ENCODE measurements around the gene DCLK2. TPM values are rescaled to one million over a fixed set of nuclear protein-coding genes. Genes with fewer than 3 reads are reported as not detected.

DCLK2 gene
- total RNA-seq, 1 donor = 13.0 TPM

DNA sequence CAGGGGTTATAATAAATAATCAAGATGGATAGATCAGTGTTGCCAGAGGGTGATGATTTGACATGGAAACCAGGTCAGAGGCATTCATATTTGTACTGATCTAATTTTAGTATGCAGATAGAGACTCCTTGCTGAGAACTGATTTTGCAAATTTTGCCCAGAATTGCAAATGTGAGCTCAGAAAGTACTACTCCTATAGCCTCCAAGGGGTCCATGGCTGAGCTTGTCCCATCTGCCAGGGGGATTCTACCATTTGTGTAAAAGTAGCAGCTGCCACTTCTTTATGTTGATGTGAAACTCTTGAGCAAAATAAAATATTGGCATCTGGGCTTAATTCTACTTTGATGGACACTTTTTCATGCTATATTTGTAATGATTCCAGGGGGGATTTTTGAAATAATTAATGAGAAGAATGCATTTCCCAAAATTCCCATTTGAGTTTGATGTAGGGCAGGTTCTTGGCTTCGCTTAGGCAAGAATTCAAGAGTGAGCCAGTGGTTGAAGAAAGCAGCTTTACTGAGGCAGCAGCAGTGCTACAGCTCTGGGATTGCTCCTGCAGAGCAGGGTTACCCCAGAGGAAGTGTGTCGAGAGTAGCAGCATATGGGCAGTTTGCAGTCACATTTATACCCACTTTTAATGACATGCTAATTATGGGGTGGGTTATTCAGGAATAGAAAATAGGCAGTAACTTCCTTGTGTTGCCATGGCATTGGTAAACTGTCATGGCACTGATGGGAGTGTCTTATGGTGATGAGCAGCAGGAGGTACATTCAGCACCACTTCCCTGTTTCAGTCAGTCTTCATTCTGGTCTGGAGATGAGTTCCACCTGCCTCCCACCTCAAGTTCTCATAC lies 38.7 kb upstream of the DCLK2 start:
- TF ChIP-seq, protein P1, sequence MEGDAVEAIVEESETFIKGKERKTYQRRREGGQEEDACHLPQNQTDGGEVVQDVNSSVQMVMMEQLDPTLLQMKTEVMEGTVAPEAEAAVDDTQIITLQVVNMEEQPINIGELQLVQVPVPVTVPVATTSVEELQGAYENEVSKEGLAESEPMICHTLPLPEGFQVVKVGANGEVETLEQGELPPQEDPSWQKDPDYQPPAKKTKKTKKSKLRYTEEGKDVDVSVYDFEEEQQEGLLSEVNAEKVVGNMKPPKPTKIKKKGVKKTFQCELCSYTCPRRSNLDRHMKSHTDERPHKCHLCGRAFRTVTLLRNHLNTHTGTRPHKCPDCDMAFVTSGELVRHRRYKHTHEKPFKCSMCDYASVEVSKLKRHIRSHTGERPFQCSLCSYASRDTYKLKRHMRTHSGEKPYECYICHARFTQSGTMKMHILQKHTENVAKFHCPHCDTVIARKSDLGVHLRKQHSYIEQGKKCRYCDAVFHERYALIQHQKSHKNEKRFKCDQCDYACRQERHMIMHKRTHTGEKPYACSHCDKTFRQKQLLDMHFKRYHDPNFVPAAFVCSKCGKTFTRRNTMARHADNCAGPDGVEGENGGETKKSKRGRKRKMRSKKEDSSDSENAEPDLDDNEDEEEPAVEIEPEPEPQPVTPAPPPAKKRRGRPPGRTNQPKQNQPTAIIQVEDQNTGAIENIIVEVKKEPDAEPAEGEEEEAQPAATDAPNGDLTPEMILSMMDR (IDR thresholded peaks at IDR 0.05; ENCODE audit: insufficient read depth, low read depth, low read length) = no peak

DNA sequence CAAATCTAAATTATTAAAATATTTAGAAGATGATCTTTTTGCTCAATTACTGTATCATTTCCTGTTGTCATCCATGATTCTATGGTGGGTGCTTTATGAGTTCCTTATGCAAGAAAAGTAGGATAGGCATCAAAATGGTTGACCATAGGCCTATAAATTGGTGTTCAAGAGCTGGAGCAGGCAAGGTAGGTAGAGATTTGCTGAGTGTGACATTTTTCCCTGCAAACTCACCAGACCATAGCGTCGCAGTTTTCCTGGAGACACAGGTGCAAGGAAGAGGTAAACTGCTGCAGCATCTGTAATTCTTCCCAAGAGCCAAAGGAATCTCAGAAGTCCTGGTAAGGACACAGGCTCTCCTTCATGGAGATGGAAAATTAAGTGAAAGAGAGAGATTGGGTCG lies 33.7 kb upstream of the DCLK2 start:
- no peak overlapping the region for H3K4me3 ChIP-seq (ENCODE audit: low read depth, low read length)
- TF ChIP-seq, protein P1 (IDR thresholded peaks at IDR 0.05; ENCODE audit: insufficient read depth, low read depth, low read length) = no peak
- DNase-seq (ENCODE audit: low read depth) = no peak

More for the DNA sequence above, 38.7 kb upstream of the DCLK2 start:
- no peak overlapping the region for H3K4me3 ChIP-seq (ENCODE audit: low read depth, low read length)
- DNase-seq (ENCODE audit: low read depth) = no peak

DNA sequence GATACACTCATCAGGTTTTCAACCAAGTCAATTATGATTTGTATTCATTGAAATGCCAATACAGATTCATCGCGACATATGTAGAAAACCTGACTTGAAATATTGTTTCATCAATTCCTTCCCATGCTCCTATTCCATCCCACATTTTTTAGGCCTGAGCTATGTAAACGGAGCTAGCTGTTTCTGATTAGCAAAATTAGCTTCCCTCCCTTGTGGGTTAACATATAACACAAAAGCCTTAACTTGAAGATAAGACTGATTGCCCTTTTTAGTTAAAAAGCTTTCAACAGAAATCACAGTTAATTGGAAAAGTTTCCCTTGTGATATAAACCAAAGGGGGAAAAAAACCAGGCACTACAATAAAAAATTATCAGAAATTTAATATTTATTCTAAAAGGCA lies 32.8 kb upstream of the DCLK2 start:
- no peak overlapping the region for H3K4me3 ChIP-seq (ENCODE audit: low read depth, low read length)
- DNase-seq (ENCODE audit: low read depth) = no peak
- TF ChIP-seq, protein P1 (IDR thresholded peaks at IDR 0.05; ENCODE audit: insufficient read depth, low read depth, low read length) = no peak

DNA sequence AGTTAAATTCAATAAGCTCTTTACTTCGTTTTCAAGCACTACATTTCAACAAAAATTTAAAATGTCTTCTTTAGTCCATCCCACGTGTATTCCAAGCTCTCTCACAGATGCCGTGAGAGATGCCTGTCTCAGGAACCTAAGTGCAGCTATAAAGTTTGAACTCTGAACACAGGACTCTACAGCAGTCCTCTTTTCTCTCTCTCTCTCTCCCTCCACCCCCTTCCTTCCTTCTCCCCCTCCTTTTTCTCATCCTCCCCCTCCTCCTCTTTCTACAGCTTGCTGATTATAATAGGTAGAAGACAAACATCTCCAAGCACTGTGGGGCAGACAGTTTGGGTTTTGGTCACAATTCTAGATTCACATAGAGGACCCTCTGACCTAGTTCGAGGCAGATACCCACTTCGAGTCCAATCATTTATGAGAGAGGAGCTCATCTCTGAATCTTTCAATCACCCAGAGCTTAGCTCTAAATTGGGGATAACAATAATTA lies 31.5 kb upstream of the DCLK2 start:
- DNase-seq (ENCODE audit: low read depth) = no peak
- TF ChIP-seq, protein P1 (IDR thresholded peaks at IDR 0.05; ENCODE audit: insufficient read depth, low read depth, low read length) = no peak
- no peak overlapping the region for H3K4me3 ChIP-seq (ENCODE audit: low read depth, low read length)

DNA sequence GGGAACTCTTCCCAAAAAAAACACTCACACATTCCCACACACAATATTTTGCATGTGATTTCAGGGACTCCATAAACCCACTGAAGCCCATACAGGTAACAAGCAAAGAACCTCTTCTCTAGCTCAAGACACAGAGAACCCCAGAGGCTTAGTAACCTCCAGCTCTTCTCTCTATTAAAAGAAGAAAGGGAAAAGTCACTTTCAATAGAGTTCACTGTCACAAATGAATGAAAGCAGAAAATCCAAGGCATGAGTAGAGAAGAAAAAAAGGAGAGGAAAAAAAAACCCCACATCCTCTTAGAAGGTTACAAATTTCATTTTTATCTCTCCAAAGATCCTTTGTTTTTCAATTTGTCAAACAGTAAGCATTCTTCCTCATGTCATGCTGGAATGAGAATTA lies 30.7 kb upstream of the DCLK2 start:
- DNase-seq (ENCODE audit: low read depth) = no peak
- TF ChIP-seq, protein P1 (IDR thresholded peaks at IDR 0.05; ENCODE audit: insufficient read depth, low read depth, low read length) = no peak
- no peak overlapping the region for H3K4me3 ChIP-seq (ENCODE audit: low read depth, low read length)

DNA sequence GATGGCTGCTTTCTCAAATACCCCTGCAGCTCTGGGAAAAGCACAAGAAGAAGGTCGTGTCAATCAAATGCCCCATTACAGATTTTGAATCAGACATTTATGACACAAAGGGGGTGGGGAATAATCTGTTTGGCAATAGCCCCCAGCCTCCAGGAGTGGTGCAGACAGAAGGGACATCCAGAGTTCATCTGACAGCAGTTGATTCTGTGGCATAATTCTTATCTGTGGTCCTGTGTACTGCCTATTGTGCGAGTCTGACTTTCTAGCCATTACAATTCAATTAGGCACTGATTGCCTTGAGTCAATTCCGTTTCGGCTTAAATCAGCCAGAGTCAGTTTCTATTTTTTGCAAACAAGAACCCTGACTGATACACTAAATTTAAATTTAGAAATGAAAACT lies 28.6 kb upstream of the DCLK2 start:
- no peak for DNase-seq (ENCODE audit: low read depth)
- TF ChIP-seq, protein P1 (IDR thresholded peaks at IDR 0.05; ENCODE audit: insufficient read depth, low read depth, low read length) = no peak
- H3K4me3 ChIP-seq (ENCODE audit: low read depth, low read length) = no peak overlapping the region

Measured in fibroblast of villous mesenchyme (primary cell).